ENCODE results near the gene ENKUR.

- no peak for TF ChIP-seq CTCF (IDR thresholded peaks at IDR 0.05; ENCODE audit: low read length)
- TF ChIP-seq EZH2 (IDR thresholded peaks at IDR 0.05; ENCODE audit: borderline replicate concordance, low read length): no peak
Measured at GRCh38 chr10:24969841-24970281, 46.1 kb downstream of the ENKUR start.

All from OCI-LY1 (cell line).